Peyer's patch (tissue), 4 donors: ENCODE data around the gene RERE.

ENCODE experiments used
- POLR2A ChIP-seq, 2 donors: fragments of 450-650 bp; IDR thresholded peaks; one replicate each; pipeline ENCODE4 v1.5.1; 2017; ENCODE audit warnings: antibody characterized with exemption in 2 of 2, mild to moderate bottlenecking in 2 of 2, moderate library complexity in 2 of 2
- TF ChIP-seq, protein P1 (sequence below), 6 experiments: fragments of 450-650 bp in 4 of 6; fragments of 200-600 bp in 2 of 6; sonication (generic) in 1 of 6; IDR thresholded peaks; one replicate each; pipeline ENCODE4 v1.5.1; 2017 to 2019; ENCODE audit warnings: antibody characterized with exemption in 6 of 6, mild to moderate bottlenecking in 3 of 6, moderate library complexity in 1 of 6

DNA sequence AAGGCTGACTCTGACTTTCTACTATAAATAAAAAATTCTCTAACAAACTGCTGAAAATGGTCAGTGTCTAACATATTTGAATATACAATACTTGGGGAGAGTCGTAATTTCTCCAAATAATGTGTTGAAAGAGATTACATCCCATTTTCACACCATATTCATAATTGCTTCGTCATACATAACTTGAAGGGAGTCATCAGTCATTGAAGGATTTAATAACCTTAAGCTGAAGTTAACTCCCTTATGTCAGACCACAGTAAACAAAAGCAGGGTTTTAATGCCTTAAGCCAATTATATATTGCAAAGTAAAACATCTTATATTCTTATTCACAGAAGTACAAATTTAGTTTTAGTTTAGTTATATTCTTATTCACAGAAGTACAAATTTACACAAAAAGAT, 129.9 kb downstream of the RERE start:
- TF ChIP-seq POLR2A (IDR thresholded peaks at IDR 0.05) = no peak
- TF ChIP-seq, protein P1, sequence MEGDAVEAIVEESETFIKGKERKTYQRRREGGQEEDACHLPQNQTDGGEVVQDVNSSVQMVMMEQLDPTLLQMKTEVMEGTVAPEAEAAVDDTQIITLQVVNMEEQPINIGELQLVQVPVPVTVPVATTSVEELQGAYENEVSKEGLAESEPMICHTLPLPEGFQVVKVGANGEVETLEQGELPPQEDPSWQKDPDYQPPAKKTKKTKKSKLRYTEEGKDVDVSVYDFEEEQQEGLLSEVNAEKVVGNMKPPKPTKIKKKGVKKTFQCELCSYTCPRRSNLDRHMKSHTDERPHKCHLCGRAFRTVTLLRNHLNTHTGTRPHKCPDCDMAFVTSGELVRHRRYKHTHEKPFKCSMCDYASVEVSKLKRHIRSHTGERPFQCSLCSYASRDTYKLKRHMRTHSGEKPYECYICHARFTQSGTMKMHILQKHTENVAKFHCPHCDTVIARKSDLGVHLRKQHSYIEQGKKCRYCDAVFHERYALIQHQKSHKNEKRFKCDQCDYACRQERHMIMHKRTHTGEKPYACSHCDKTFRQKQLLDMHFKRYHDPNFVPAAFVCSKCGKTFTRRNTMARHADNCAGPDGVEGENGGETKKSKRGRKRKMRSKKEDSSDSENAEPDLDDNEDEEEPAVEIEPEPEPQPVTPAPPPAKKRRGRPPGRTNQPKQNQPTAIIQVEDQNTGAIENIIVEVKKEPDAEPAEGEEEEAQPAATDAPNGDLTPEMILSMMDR (IDR thresholded peaks at IDR 0.05) = no peak
